ENCODE data around the gene DCLK1.
"Not testable (repeated sequence)": the region's sequence is repeated elsewhere in the genome, so short reads cannot be mapped to it uniquely, and the experiment has no call there.

The DCLK1 gene

GRCh38 chr13:36031490-36031889 is 99.7 kb downstream of the DCLK1 start:
- DNase-seq: no peak

DNA sequence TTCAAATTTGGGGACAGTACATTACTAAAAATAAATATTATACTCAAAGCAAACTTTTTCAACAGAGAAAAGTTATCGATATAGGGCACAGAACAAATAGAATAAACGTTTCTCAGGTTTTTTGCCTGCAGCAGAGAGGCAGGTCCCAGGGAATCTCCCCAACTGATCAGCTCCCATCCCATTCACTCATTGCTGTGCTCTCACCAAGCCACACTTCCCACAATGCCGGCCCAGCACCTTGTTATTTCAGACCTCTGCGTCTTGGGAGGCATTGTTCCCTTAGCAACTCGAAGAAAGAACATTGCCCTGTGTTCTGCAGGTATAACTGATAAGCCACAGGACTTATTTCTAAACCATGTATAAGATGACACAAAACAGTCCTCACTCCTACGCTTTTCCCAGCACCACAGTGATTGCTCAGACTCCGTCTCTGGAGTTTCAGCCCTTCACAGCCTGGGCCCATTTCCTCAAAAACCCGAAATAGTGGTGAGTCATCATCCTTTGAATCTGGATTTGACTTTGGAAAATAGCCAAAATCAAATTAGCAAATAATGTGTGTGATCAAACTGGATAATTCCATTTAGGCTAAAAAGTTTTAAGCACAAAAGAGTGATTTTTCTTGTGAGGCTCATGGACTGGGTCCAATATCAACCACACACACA is 100.4 kb downstream of the DCLK1 start:
- DNase-seq: peak; percentile 27

DNA sequence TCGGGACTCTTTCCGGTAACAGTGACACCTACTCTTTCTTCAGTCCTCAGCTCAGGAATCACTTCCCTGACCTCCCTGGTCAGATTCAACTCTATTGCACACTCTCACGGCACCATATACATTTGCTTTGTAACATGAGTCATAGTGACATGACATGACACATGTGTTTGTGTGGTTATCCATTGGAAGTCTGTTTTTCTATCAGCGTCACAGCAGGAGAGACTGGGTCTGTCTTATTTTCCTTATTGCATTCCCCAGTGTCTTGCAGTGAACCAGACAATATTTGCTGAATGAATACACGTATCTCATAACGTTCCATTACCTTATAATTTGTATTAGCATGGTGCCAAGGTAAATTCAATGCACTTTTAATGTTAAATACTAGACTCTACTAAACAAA is 102.0 kb downstream of the DCLK1 start:
- no peak for DNase-seq

DNA sequence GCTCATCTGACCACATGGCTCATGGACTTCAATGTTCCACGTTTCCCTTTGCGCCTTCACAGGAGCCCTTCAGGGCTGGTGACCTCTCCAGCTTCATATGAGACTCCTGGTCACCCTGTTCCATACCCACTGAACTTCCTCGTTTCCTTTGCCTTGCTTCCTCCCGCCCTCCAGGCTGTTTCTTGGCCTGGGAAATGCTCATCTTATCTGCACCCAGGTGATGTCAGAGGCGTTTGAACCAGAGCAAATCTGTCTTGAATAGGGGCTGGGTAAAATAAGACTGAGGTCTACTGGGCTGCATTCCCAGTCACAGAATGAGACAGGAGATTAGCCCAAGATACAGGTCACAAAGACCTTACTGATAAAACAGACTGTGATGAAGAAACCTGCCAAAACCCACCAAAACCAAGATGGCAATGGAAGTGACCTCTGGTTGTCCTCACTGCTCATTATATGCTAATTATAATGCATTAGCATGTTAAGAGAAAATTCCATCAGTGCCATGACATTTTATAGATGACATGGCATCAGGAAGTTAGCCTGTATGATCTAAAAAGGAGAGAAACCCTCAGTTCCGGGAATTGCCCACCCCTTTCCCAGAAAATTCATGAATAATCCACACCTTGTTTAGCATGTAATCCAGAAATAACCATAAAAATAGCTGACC is 102.7 kb downstream of the DCLK1 start:
- DNase-seq: no peak

DNA sequence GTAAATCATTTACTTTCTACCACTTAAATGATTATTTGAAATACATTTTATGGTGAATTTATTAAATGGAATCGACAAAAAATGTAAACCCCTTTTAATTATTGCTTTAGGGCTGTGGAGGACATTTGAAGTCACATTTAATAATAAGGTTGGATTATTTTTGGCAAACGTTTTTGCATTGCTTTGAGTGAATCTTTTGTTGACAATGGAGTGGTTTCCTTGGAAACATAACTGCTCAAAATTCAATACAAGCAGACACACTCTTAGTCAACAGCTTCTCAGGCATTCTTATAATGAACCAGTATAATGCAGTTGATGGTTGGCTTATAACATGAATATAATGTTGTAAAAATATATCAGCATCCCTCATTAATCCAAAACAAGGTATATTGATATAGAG is 104.7 kb downstream of the DCLK1 start:
- DNase-seq: no peak

- no peak for DNase-seq
These were observed 116.4 kb downstream of the DCLK1 start for GRCh38 chr13:36014763-36015162.

- no peak for DNase-seq
These were observed 124.1 kb downstream of the DCLK1 start for GRCh38 chr13:36006894-36007675.

- no peak for DNase-seq
These were observed 124.8 kb downstream of the DCLK1 start for GRCh38 chr13:36006347-36006746.

DNA sequence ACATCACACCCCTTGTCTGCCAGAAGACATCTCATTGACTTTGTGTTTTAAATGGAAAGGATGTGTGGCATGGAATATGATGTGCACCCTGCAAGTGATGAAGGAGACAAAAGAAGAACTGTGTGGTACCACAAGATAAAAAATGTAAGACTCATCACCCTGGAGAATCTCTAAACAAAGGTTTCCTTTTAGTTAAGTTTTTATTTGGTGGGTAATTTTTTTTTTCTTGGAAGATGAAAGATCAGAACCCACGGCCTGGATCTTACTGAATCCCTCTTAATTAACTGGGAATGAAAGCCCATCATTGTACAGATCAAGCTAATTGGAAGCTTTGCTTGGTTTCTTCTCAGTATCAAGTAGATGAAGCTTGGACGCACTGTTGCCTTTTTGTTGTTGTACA is 129.6 kb downstream of the DCLK1 start:
- DNase-seq: no peak

DNA sequence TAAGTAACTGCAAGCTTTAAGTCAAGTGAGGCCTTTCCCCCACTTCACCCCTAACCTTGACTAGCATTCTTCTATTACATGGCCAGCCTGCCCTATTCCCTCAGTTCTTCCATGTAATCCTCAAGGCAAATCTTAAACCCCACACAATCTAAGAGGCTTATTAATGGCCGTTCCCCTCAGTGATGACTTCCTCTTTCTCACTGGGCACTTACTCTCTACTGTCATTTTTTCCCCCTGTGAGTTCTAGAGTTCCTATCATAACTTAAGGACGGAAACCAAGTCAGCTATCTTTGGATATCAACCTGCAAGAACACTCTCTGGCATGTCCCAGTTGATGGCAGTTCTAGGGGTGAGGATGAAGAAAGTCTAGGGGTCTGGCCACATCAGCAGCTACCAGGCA is 131.2 kb downstream of the DCLK1 start:
- DNase-seq: no peak

DNA sequence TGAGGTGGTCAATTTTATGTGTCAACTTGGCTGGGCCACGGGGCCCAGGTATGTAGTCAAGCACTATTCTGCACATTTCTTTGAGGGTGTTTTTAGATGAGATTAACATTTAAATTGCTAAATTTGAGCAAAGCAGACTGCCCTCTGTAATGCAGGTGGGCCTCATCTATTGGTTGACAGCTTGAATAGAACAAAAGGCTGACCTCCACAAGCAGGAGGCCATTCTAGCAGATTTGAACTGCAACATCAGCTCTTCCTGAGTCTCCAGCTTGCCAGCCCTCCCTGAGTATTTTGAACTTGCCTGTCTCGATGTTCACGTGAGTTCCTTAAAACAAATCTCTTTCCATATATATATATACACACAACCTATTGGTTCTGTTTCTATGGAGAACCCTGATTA is 134.8 kb downstream of the DCLK1 start:
- no peak for DNase-seq

GRCh38 chr13:35995136-35995535 is 136.0 kb downstream of the DCLK1 start:
- DNase-seq: no peak

DNA sequence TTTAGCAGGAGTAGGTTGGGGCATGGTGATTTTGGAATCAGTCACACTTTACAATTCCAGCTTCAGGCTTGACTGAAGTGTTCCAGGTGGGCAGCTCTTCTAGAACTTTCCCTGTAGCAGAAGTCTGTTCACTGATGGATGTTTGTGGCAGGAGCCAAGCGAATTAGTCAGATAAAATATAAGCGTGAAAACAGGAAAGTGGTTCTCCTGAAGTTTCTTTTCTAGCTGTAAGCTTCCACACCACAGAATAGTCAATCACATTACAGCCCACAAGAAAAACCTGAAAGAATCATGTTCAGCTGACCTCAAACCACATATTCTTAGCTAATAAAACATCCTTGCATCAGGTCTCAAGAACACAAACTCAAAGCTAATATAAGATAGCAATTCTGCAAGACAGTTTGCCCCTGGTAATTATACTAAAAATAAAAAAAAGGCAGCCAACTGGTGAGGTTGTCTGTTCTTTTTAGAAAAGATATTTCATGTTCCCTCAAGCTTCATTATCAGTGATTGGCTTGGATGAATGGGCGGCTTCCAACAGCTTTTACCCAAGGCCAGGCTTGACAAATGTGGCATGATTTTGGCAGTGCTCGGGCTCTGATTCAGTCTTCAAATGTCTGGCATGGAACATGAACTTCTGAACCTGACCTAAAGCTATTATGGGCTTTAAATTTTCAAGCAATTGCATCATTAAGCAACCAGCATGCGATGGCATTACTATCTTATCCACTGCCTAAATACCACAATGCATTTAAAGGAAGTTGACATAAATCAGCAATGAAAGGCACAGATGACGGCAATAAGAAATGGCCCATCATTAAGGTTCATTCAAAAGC is 136.8 kb downstream of the DCLK1 start:
- peak; percentile 61 for DNase-seq

- no peak for DNase-seq
These were observed 137.5 kb downstream of the DCLK1 start for GRCh38 chr13:35993686-35994085.

- no peak for DNase-seq
These were observed 138.2 kb downstream of the DCLK1 start for GRCh38 chr13:35992964-35993363.

DNA sequence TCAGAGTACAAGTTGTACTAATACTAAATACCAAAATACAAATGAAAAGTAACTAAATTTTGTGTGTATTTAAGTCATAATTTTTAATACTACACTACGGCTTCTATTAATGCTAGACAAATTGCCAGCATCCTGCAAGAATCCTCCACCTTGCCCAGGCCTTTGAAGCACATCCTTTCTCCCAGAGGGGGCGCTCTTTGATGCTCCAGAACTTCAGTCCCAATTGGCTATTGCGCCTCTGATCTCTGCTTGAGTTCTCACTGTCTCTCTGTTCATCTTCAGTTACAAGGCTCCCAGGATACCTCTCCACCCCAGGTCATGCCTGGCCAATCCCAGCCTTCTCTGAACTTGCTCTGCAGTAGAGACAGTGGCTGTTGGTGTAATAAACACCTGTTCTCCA is 141.0 kb downstream of the DCLK1 start:
- DNase-seq: no peak

DNA sequence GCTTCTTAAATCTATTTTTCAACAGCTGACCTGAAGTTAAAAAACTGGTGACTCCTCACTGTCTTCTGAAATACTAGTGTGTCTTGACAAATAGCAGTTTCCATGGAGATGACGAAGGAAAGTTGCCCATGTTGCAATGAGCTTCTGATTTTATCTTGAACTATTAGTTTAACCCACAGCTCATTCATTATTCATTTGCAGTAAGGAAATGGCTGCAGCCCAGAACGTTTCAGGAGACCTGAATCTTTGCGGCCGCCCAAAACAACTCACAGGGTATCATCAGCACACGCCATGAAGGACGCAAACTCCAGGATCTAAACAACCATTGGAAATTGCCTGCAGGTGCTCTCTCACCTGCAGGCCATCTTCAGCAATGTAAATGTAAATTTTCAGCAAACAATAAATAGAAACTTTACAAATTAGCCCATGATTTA is 142.5 kb downstream of the DCLK1 start:
- no peak for DNase-seq

- no peak for DNase-seq
These were observed 143.3 kb downstream of the DCLK1 start for GRCh38 chr13:35987572-35988513.

- DNase-seq: peak; percentile 39
These were observed 146.3 kb downstream of the DCLK1 start for GRCh38 chr13:35984776-35985453.

GRCh38 chr13:35984287-35984686 is 146.9 kb downstream of the DCLK1 start:
- no peak for DNase-seq

DNA sequence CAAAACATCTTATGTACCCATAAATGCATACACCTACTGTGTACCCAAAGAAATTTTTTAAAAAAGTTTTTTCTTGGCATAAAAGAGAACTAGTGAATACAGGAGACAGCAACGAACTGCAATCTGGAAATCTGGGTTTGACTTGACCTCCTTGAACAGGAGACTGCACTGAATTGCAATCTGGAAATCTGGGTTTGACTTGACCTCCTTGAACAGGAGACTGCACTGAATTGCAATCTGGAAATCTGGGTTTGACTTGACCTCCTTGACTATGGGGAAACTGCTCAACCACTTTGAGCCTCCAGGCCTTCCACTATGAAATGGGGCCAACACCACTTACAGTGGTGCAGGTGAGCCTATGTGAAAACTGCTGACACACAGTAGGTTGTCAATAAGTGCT is 147.5 kb downstream of the DCLK1 start:
- DNase-seq: not testable (repeated sequence)
